SK-N-SH treated with all-trans-retinoic acid at 6 μM for 48 hours (cell line): Measurements from ENCODE around the gene SLC26A2.
A peak's percentile ranks its signal among the peaks of the same experiment; 100 is the strongest.

Source experiments
- ATAC-seq: fragments of 200-7000 bp; cut with Tn5 transposase; 3 replicates; pipeline ENCODE4 v1.9.1; 2020; ENCODE audit warnings: mild to moderate bottlenecking, moderate library complexity
- ARNTL ChIP-seq: fragments of 450-650 bp; formaldehyde crosslinking; IDR thresholded peaks from 2 replicates; pipeline ENCODE4 v1.5.0; 2020; ENCODE audit warnings: low read depth, mild to moderate bottlenecking, moderate library complexity, borderline replicate concordance
- CSDC2 ChIP-seq: fragments of 250-450 bp; sonication (Bioruptor Pico); IDR thresholded peaks from 2 replicates; pipeline ENCODE4 v1.5.0; 2020; ENCODE audit warnings: mild to moderate bottlenecking, moderate library complexity
- ESRRG ChIP-seq: fragments of 250-450 bp; sonication (Bioruptor Pico); IDR thresholded peaks from 2 replicates; pipeline ENCODE4 v1.6.1; 2021; ENCODE audit warnings: mild to moderate bottlenecking
- GLIS3 ChIP-seq: fragments of 250-450 bp; sonication (Bioruptor Pico); IDR thresholded peaks from 2 replicates; pipeline ENCODE4 v1.5.0; 2020; ENCODE audit warnings: mild to moderate bottlenecking, moderate library complexity
- ISL1 ChIP-seq: fragments of 250-450 bp; sonication (Bioruptor Pico); IDR thresholded peaks from 2 replicates; pipeline ENCODE4 v2.1.2; 2022; ENCODE audit warnings: mild to moderate bottlenecking, moderate library complexity
- OSR1 ChIP-seq: fragments of 250-450 bp; sonication (Bioruptor Pico); IDR thresholded peaks from 2 replicates; pipeline ENCODE4 v1.8.0; 2022; ENCODE audit warnings: moderate library complexity, mild to moderate bottlenecking, inconsistent platforms
- PPARA ChIP-seq: fragments of 250-450 bp; sonication (Bioruptor Pico); IDR thresholded peaks from 2 replicates; pipeline ENCODE4 v1.5.0; 2020; ENCODE audit warnings: mild to moderate bottlenecking, borderline replicate concordance
- RARB ChIP-seq: fragments of 250-450 bp; sonication (Bioruptor Pico); IDR thresholded peaks from 2 replicates; pipeline ENCODE4 v1.8.0; 2021; ENCODE audit warnings: mild to moderate bottlenecking, moderate library complexity
- TCF4 ChIP-seq: fragments of 250-450 bp; sonication (Bioruptor Pico); IDR thresholded peaks from 2 replicates; pipeline ENCODE4 v1.8.0; 2021; ENCODE audit warnings: mild to moderate bottlenecking, moderate library complexity, borderline replicate concordance
- TOX ChIP-seq: fragments of 250-450 bp; sonication (Bioruptor Pico); IDR thresholded peaks from 2 replicates; pipeline ENCODE4 v1.8.0; 2021; ENCODE audit warnings: mild to moderate bottlenecking, moderate library complexity, borderline replicate concordance
- ZFP3 ChIP-seq: fragments of 250-450 bp; sonication (Bioruptor Pico); IDR thresholded peaks from 2 replicates; pipeline ENCODE4 v1.5.0; 2020; ENCODE audit warnings: mild to moderate bottlenecking, moderate library complexity
- ZFP30 ChIP-seq: fragments of 450-650 bp; formaldehyde crosslinking; IDR thresholded peaks from 2 replicates; pipeline ENCODE4 v1.5.0; 2022; ENCODE audit warnings: mild to moderate bottlenecking, moderate library complexity
- ZNF565 ChIP-seq: fragments of 450-650 bp; formaldehyde crosslinking; conservative IDR thresholded peaks from 2 replicates; pipeline ENCODE4 v1.5.0; 2020; ENCODE audit warnings: low read depth, mild to moderate bottlenecking, moderate library complexity
- ZNF70 ChIP-seq: fragments of 450-650 bp; formaldehyde crosslinking; IDR thresholded peaks from 2 replicates; pipeline ENCODE4 v1.5.0; 2020; ENCODE audit warnings: mild to moderate bottlenecking, moderate library complexity
- TF ChIP-seq, protein P1 (sequence below): fragments of 250-450 bp; sonication (Bioruptor Pico); IDR thresholded peaks from 2 replicates; pipeline ENCODE4 v1.5.1; 2021; ENCODE audit warnings: mild to moderate bottlenecking, moderate library complexity
- TF ChIP-seq, protein P2 (sequence below): fragments of 250-450 bp; sonication (Bioruptor Pico); IDR thresholded peaks from 2 replicates; pipeline ENCODE4 v1.5.1; 2020; ENCODE audit warnings: low read depth, mild to moderate bottlenecking, moderate library complexity
- TF ChIP-seq, protein P3 (sequence below): fragments of 250-450 bp; sonication (Bioruptor Pico); IDR thresholded peaks from 2 replicates; pipeline ENCODE4 v1.8.0; 2020; ENCODE audit warnings: mild to moderate bottlenecking, moderate library complexity, borderline replicate concordance
- TF ChIP-seq, protein P4 (sequence below): fragments of 250-450 bp; sonication (Bioruptor Pico); IDR thresholded peaks from 2 replicates; pipeline ENCODE4 v1.8.0; 2021; ENCODE audit warnings: low read depth, mild to moderate bottlenecking, moderate library complexity, borderline replicate concordance
- TF ChIP-seq, protein P5 (sequence below): fragments of 250-450 bp; sonication (Bioruptor Pico); IDR thresholded peaks from 2 replicates; pipeline ENCODE4 v1.5.0; 2020; ENCODE audit warnings: mild to moderate bottlenecking, moderate library complexity

Gene SLC26A2

DNA sequence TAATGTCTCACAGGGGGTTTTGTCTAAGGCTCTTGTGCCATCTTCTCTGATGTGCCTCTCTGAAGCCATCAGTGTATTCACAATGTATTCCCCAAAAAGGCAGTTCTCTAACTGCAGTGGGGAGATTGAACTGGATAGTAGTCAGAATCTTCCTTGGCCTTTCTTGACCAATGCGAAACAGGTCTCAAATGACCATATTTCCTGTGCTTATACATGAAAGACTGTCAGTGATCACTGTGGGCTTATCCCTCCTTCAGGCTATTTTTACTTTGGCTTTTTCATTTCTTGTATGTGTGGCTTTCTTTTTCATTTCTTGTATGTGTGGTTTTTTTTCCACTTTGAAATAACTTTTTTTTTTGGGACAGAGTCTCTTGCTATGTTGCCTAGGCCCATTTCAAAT lies 59.7 kb downstream of the SLC26A2 start (continued):
- TF ChIP-seq, protein P1, sequence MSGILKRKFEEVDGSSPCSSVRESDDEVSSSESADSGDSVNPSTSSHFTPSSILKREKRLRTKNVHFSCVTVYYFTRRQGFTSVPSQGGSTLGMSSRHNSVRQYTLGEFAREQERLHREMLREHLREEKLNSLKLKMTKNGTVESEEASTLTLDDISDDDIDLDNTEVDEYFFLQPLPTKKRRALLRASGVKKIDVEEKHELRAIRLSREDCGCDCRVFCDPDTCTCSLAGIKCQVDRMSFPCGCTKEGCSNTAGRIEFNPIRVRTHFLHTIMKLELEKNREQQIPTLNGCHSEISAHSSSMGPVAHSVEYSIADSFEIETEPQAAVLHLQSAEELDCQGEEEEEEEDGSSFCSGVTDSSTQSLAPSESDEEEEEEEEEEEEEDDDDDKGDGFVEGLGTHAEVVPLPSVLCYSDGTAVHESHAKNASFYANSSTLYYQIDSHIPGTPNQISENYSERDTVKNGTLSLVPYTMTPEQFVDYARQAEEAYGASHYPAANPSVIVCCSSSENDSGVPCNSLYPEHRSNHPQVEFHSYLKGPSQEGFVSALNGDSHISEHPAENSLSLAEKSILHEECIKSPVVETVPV (CRISPR knock-in tag), result no peak
- TF ChIP-seq, protein P2, sequence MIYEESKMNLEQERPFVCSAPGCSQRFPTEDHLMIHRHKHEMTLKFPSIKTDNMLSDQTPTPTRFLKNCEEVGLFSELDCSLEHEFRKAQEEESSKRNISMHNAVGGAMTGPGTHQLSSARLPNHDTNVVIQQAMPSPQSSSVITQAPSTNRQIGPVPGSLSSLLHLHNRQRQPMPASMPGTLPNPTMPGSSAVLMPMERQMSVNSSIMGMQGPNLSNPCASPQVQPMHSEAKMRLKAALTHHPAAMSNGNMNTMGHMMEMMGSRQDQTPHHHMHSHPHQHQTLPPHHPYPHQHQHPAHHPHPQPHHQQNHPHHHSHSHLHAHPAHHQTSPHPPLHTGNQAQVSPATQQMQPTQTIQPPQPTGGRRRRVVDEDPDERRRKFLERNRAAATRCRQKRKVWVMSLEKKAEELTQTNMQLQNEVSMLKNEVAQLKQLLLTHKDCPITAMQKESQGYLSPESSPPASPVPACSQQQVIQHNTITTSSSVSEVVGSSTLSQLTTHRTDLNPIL (CRISPR knock-in tag), result no peak

DNA sequence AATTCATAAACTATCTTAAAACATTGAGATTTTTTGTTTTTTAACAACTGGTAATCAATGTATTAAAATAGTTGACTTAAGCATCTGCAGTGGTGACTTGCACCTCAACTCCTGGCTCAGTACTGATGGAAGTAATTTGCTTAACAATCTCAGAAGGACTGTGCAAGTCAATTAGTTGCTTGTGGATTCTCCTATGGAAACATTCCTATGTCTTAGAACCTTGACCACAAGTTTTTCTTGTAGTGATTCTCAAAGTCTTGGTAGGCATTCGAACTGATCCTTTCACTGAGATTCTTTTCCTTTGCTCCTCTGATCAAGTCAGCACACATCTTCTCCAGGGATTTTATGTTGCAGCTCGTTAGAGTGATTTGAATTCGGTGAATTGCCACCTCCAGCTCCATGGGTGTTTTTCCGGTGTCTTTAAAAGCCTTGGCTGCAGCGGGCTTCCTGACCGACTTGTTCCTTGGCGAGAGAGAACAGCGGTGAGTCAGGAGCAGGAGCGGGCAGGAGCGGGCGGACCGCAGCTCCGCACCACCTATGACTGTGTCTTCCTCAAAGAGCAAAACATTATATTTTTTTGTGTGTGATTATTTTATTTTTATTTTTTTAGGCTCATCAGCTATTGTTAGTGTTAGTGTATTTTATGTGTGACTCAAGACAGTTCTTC lies 61.1 kb downstream of the SLC26A2 start:
- no peak for TF ChIP-seq ARNTL (CRISPR knock-in tag)
- TF ChIP-seq, protein P1 (CRISPR knock-in tag), result no peak
- TF ChIP-seq TCF4 (CRISPR knock-in tag), result no peak
- TF ChIP-seq ZFP30 (CRISPR knock-in tag), result no peak
- TF ChIP-seq ESRRG (CRISPR knock-in tag), result no peak
- TF ChIP-seq GLIS3, result no peak
- no peak for TF ChIP-seq ZNF70 (CRISPR knock-in tag)
- no peak for TF ChIP-seq PPARA (CRISPR knock-in tag)
- TF ChIP-seq, protein P3, sequence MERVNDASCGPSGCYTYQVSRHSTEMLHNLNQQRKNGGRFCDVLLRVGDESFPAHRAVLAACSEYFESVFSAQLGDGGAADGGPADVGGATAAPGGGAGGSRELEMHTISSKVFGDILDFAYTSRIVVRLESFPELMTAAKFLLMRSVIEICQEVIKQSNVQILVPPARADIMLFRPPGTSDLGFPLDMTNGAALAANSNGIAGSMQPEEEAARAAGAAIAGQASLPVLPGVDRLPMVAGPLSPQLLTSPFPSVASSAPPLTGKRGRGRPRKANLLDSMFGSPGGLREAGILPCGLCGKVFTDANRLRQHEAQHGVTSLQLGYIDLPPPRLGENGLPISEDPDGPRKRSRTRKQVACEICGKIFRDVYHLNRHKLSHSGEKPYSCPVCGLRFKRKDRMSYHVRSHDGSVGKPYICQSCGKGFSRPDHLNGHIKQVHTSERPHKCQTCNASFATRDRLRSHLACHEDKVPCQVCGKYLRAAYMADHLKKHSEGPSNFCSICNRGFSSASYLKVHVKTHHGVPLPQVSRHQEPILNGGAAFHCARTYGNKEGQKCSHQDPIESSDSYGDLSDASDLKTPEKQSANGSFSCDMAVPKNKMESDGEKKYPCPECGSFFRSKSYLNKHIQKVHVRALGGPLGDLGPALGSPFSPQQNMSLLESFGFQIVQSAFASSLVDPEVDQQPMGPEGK (CRISPR knock-in tag), result no peak
- TF ChIP-seq CSDC2 (CRISPR knock-in tag), result no peak
- no peak for TF ChIP-seq RARB
- no peak for TF ChIP-seq ZFP3 (CRISPR knock-in tag)
- TF ChIP-seq, protein P4, sequence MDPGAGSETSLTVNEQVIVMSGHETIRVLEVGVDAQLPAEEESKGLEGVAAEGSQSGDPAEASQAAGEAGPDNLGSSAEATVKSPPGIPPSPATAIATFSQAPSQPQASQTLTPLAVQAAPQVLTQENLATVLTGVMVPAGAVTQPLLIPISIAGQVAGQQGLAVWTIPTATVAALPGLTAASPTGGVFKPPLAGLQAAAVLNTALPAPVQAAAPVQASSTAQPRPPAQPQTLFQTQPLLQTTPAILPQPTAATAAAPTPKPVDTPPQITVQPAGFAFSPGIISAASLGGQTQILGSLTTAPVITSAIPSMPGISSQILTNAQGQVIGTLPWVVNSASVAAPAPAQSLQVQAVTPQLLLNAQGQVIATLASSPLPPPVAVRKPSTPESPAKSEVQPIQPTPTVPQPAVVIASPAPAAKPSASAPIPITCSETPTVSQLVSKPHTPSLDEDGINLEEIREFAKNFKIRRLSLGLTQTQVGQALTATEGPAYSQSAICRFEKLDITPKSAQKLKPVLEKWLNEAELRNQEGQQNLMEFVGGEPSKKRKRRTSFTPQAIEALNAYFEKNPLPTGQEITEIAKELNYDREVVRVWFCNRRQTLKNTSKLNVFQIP (CRISPR knock-in tag), result no peak
- no peak for TF ChIP-seq OSR1 (CRISPR knock-in tag)
- TF ChIP-seq, protein P5, sequence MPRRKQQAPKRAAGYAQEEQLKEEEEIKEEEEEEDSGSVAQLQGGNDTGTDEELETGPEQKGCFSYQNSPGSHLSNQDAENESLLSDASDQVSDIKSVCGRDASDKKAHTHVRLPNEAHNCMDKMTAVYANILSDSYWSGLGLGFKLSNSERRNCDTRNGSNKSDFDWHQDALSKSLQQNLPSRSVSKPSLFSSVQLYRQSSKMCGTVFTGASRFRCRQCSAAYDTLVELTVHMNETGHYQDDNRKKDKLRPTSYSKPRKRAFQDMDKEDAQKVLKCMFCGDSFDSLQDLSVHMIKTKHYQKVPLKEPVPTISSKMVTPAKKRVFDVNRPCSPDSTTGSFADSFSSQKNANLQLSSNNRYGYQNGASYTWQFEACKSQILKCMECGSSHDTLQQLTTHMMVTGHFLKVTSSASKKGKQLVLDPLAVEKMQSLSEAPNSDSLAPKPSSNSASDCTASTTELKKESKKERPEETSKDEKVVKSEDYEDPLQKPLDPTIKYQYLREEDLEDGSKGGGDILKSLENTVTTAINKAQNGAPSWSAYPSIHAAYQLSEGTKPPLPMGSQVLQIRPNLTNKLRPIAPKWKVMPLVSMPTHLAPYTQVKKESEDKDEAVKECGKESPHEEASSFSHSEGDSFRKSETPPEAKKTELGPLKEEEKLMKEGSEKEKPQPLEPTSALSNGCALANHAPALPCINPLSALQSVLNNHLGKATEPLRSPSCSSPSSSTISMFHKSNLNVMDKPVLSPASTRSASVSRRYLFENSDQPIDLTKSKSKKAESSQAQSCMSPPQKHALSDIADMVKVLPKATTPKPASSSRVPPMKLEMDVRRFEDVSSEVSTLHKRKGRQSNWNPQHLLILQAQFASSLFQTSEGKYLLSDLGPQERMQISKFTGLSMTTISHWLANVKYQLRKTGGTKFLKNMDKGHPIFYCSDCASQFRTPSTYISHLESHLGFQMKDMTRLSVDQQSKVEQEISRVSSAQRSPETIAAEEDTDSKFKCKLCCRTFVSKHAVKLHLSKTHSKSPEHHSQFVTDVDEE (CRISPR knock-in tag), result no peak
- TF ChIP-seq TOX (CRISPR knock-in tag), result no peak
- ATAC-seq, result peak; percentile 79

DNA sequence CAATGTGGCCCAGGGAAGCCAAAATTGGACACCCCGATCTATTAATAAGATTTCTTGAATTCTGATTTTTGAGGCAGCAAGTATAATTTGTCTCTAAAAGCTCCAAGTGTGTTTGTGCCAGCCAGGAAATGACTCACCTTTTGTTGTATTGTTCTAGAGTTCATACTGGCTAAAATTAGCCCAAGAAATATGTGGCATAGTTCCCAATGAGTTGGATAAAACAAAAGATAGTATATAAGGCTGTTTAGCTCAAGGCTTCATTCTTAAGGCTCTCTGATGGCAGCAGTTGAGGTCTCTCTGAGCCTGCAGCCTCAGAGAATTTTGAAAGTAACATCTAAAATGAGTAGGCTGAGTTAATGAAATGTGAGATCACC lies 61.6 kb downstream of the SLC26A2 start:
- ATAC-seq, result peak; percentile 79

More for the DNA sequence above, 61.6 kb downstream of the SLC26A2 start:
- TF ChIP-seq ISL1 (CRISPR knock-in tag), result peak; percentile 64; the same call in 1 of the 2 replicates
- TF ChIP-seq ZNF565 (CRISPR knock-in tag), result no peak
